ENCODE results near the gene PSORS1C2. TPM values are rescaled to one million over a fixed set of nuclear protein-coding genes. Genes with fewer than 3 reads are reported as not detected.

Gene PSORS1C2
- total RNA-seq, 1 experiment from 2014 or later = 0.33 TPM

- Histone ChIP-seq H4K91ac (ENCODE audit: insufficient read length, low read depth, low read length) (no peak overlapping the region), H3K4me1 (ENCODE audit: insufficient read depth, low read length) (peaks cover 2% of the 10 kb centered on the region; the same call in 1 of the 2 replicates), H2BK12ac (ENCODE audit: insufficient read length, low read depth, low read length) (no peak overlapping the region), H3T11ph (ENCODE audit: low read length) (no peak overlapping the region), H4K5ac (ENCODE audit: insufficient read length, low read depth, low read length) (no peak overlapping the region), H2BK120ac (ENCODE audit: low read depth, low read length, poor library complexity, severe bottlenecking) (no peak overlapping the region), H3K27me3 (ENCODE audit: insufficient read depth, low read length) (no peaks in the 10 kb centered on the region), H3K56ac (ENCODE audit: insufficient read length, low read depth, low read length) (no peak overlapping the region), H3K23me2 (ENCODE audit: insufficient read length, low read depth, low read length, poor library complexity, severe bottlenecking) (no peaks in the 10 kb centered on the region), H3K79me2 (ENCODE audit: insufficient read depth, low read length) (no peaks in the 10 kb centered on the region), H4K20me1 (ENCODE audit: control insufficient read depth, insufficient read depth, insufficient read length) (no peaks in the 10 kb centered on the region), H2BK20ac (ENCODE audit: low read depth, low read length, poor library complexity, severe bottlenecking) (no peak overlapping the region), H2BK5ac (ENCODE audit: insufficient read length, low read length) (no peak overlapping the region), H3K14ac (ENCODE audit: insufficient read depth, low read length) (no peak overlapping the region), H2BK15ac (ENCODE audit: low read depth, low read length) (no peak overlapping the region), H3K4me2 (ENCODE audit: insufficient read depth, insufficient read length, low read length) (no peak overlapping the region), H3K79me1 (ENCODE audit: insufficient read depth, low read depth, low read length, poor library complexity, severe bottlenecking) (no peaks in the 10 kb centered on the region), H3K18ac (ENCODE audit: insufficient read length, low read depth, low read length) (no peak overlapping the region), H4K8ac (replicated peaks; ENCODE audit: insufficient read length, low read depth, low read length) (no peak overlapping the region), H3K4ac (ENCODE audit: low read depth, low read length) (no peak overlapping the region), H2AFZ (ENCODE audit: low read length) (no peak overlapping the region), H3K23ac (ENCODE audit: insufficient read length, low read depth, low read length) (no peak overlapping the region), H3K9ac (ENCODE audit: extremely low read depth, insufficient read length, low read length) (no peak overlapping the region), H3K27ac (ENCODE audit: insufficient read length, low read depth, low read length) (no peak overlapping the region), H2AK5ac (ENCODE audit: insufficient read length, low read length) (no peak overlapping the region), H3K9me3 (ENCODE audit: control insufficient read depth, low read depth, low read length) (no peaks in the 10 kb centered on the region)
- H3K9me3 Mint-ChIP-seq = no peaks in the 10 kb centered on the region
- no CpG with 5 or more reads among the region's 3 CpGs for WGBS (ENCODE audit: extremely low coverage, insufficient read length, low lambda C conversion rate)
- H3K4me3 Mint-ChIP-seq = no peak overlapping the region
- no peaks in the 10 kb centered on the region for H3K36me3 Mint-ChIP-seq (ENCODE audit: insufficient read depth in 1 of 3, low read depth in 3 of 3)
- H3K27ac Mint-ChIP-seq = no peak overlapping the region; a peak in 1 of 7 replicates
- peaks cover 16 to 21% of the 10 kb centered on the region in 2 experiments for H3K4me1 Mint-ChIP-seq
- DNase-seq = no peak
- no peaks in the 10 kb centered on the region; the same call in 1 of the 2 replicates for H3K27me3 Mint-ChIP-seq (ENCODE audit: low read depth)
- TF ChIP-seq, protein P1, sequence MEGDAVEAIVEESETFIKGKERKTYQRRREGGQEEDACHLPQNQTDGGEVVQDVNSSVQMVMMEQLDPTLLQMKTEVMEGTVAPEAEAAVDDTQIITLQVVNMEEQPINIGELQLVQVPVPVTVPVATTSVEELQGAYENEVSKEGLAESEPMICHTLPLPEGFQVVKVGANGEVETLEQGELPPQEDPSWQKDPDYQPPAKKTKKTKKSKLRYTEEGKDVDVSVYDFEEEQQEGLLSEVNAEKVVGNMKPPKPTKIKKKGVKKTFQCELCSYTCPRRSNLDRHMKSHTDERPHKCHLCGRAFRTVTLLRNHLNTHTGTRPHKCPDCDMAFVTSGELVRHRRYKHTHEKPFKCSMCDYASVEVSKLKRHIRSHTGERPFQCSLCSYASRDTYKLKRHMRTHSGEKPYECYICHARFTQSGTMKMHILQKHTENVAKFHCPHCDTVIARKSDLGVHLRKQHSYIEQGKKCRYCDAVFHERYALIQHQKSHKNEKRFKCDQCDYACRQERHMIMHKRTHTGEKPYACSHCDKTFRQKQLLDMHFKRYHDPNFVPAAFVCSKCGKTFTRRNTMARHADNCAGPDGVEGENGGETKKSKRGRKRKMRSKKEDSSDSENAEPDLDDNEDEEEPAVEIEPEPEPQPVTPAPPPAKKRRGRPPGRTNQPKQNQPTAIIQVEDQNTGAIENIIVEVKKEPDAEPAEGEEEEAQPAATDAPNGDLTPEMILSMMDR (conservative IDR thresholded peaks at IDR 0.05) = no peak
Observed at GRCh38 chr6:31094389-31094881, 44.4 kb downstream of the PSORS1C2 start.
